Stimulated activated CD8-positive, alpha-beta memory T cell treated with anti-CD3 and anti-CD28 coated beads, Interleukin-12 subunit alpha, Interleukin-12 subunit beta, amount 100 ng/mL, for 4 hours (primary cell): ENCODE measurements around the gene DNMT1.

Source experiments
- DNase-seq: peaks from one replicate; pipeline ENCODE4 v3.0.0-alpha.2; 2020; ENCODE audit warnings: low read depth

Gene DNMT1

GRCh38 chr19:10113592-10113963 is 81.2 kb downstream of the DNMT1 start:
- no peak for DNase-seq

- peak; percentile 59 for DNase-seq
These were observed 81.7 kb downstream of the DNMT1 start for GRCh38 chr19:10112895-10113591.

GRCh38 chr19:10112037-10112761 is 82.6 kb downstream of the DNMT1 start:
- peak; percentile 53 for DNase-seq

GRCh38 chr19:10111405-10111811 is 83.3 kb downstream of the DNMT1 start, which contains the start of gene P2RY11:
P2RY11 (plus strand) TSS chr19:10111693; CDS start chr19:10111722, 29 bp downstream.
- DNase-seq, result no peak

- no peak for DNase-seq
These were observed 83.8 kb downstream of the DNMT1 start for GRCh38 chr19:10110972-10111317.

GRCh38 chr19:10110076-10110971 is 84.4 kb downstream of the DNMT1 start:
- DNase-seq, result no peak

- no peak for DNase-seq
These were observed 85.2 kb downstream of the DNMT1 start for GRCh38 chr19:10109528-10109927.

GRCh38 chr19:10107817-10108367 is 86.9 kb downstream of the DNMT1 start:
- DNase-seq, result no peak

- DNase-seq, result no peak
These were observed 87.5 kb downstream of the DNMT1 start for GRCh38 chr19:10107254-10107653.

GRCh38 chr19:10106100-10106936 is 88.4 kb downstream of the DNMT1 start, which contains the start of gene PPAN:
PPAN (plus strand) TSS chr19:10106362; CDS start chr19:10106395, 33 bp downstream.
- peak; percentile 92 for DNase-seq

- peak; percentile 73 for DNase-seq
These were observed 89.1 kb downstream of the DNMT1 start for GRCh38 chr19:10105509-10106099.

- peak; percentile 70 for DNase-seq
These were observed 89.9 kb downstream of the DNMT1 start for GRCh38 chr19:10104665-10105508.

- no peak for DNase-seq
These were observed 90.6 kb downstream of the DNMT1 start for GRCh38 chr19:10104130-10104513.

GRCh38 chr19:10102787-10103236 is 91.9 kb downstream of the DNMT1 start:
- no peak for DNase-seq

- DNase-seq, result no peak
These were observed 94.5 kb downstream of the DNMT1 start for GRCh38 chr19:10100163-10100785.

- DNase-seq, result no peak
These were observed 98.2 kb downstream of the DNMT1 start for GRCh38 chr19:10096615-10096963.

- peak; percentile 86 for DNase-seq
These were observed 98.7 kb downstream of the DNMT1 start for GRCh38 chr19:10095948-10096614.

GRCh38 chr19:10095622-10095947 is 99.2 kb downstream of the DNMT1 start:
- no peak for DNase-seq
